Activated CD4-positive, alpha-beta T cell treated with anti-CD3 and anti-CD28 coated beads, Interleukin-2, amount 50 U/mL, for 48 hours (primary cell): Measurements from ENCODE around the gene EIF4E2.

Source experiments
- DNase-seq, 2 experiments: peaks; one replicate each; pipeline ENCODE4 v3.0.0-alpha.2; 2020

Gene EIF4E2

DNA sequence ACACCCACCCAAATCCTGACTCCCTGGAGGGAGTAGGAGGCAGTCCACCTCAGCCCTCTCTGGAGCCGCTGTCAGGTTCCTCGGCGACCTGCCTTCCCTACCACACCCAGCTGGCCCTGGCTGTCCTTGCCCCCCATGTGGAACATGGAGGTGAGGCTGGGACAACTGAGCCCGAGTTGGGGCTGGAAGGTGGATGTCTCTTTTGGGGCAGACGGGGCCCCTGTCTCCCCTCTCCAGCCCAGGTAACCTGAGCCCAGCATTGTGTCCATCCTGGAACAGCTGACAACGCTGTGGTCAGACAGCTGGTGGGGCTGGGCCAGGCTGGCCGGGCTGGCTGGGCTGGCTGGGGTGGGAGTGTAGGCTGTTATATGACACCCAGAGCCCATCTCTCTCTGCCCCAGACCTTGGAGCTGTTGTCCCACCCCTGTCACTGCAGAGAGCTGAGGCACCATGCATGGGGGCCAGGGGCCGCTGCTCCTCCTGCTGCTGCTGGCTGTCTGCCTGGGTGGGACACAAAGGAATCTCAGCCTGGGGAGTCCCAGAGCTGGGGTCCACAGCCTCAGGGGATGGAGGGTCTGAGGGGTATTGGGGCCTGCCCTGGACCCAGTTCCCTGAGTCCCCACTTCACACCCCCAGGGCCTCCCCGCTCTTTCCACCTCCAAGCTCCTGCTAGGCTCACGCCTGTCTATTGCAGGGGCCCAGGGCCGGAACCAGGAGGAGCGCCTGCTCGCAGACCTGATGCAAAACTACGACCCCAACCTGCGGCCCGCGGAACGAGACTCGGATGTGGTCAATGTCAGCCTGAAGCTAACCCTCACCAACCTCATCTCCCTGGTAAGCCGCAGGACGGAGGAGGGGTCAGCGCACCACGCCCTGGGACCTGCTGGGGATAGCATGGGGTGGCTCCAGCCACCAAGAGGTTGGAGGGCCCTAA is 10.9 kb upstream of the EIF4E2 start, which contains the start of gene CHRNG:
Gene CHRNG (plus strand): TSS at position 395 of the 934 bp plus-strand sequence. CDS start 56 bp downstream, at position 451.
- DNase-seq: no peak

DNA sequence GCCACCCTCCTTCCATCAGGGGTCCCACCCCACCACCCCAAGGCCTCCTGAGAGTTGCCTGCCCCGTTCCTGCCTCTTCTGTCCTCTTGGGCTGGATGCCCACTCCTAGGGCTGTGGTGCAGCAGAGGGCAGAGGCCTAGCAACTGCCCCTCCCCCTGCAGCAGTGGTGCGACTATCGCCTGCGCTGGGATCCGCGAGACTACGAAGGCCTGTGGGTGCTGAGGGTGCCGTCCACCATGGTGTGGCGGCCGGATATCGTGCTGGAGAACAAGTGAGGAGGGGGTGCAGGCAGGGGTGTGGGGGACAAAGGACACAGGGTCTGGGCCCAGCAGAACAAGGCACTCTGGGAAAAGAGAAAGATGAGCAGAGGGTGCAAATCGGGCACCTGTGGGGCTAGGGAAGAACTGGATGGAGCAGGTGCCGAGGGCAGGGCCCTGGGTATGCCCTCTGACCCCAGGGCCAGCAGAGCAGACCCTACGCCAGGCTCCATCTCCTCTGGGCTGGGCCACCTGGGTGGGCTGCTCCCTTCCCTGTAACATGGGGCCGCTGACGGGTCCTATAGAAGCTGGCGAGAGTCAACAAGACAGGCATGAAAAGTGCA is 9.9 kb upstream of the EIF4E2 start:
- no peak for DNase-seq

DNA sequence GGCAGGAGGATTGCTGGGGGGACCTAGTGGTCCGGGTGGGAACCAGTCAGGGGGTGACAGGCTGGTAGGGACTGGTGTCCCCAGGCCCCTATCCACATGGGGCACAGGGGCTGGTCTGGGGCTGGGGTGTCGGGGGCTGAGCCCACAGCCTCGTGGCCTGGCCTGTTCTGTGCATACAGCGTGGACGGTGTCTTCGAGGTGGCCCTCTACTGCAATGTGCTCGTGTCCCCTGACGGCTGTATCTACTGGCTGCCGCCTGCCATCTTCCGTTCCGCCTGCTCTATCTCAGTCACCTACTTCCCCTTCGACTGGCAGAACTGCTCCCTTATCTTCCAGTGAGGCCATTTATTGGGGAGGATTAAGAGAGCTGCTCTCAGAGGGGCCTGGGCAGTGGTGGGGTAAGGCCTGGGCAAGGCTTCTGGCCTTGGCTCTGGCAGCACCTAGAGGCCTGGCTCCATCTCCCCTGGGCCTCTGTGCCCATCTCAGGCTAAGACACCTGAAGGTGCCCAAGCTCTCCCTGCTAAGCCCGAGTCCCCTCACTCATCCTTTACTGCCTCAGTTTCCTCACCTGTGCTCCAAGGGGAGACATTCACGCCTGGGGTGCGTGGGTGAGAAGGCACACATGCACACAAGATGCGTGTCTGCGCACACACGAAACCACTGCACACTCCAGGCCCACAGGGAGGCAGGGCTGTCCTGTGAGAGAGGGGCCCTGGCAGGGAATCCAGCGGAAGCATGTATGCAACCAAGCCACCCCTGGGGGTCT is 9.1 kb upstream of the EIF4E2 start:
- DNase-seq: no peak

- no peak for DNase-seq
Observed at GRCh38 chr2:232541961-232542714, 8.4 kb upstream of the EIF4E2 start.

GRCh38 chr2:232542715-232543467 is 7.6 kb upstream of the EIF4E2 start:
- DNase-seq: no peak

DNA sequence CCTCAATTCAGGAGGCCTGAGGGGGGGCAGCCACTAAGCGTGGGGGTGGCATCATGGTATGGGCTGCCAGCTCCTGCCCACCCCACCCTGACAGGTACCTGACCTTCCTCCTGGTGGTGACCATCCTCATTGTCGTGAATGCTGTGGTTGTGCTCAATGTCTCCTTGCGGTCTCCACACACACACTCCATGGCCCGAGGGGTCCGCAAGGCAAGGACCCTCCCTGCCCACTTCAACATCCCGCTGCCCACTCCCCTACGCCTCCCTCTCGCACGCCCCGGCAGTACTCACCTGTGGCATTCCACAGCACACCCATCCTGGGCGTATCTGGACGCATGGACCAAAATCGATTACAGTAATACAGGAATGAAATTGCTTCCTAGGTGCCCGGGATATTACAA is 7.0 kb upstream of the EIF4E2 start:
- no peak for DNase-seq

- no peak for DNase-seq
Observed at GRCh38 chr2:232543928-232544631, 6.4 kb upstream of the EIF4E2 start.

GRCh38 chr2:232544674-232545073 is 5.8 kb upstream of the EIF4E2 start:
- DNase-seq: no peak

DNA sequence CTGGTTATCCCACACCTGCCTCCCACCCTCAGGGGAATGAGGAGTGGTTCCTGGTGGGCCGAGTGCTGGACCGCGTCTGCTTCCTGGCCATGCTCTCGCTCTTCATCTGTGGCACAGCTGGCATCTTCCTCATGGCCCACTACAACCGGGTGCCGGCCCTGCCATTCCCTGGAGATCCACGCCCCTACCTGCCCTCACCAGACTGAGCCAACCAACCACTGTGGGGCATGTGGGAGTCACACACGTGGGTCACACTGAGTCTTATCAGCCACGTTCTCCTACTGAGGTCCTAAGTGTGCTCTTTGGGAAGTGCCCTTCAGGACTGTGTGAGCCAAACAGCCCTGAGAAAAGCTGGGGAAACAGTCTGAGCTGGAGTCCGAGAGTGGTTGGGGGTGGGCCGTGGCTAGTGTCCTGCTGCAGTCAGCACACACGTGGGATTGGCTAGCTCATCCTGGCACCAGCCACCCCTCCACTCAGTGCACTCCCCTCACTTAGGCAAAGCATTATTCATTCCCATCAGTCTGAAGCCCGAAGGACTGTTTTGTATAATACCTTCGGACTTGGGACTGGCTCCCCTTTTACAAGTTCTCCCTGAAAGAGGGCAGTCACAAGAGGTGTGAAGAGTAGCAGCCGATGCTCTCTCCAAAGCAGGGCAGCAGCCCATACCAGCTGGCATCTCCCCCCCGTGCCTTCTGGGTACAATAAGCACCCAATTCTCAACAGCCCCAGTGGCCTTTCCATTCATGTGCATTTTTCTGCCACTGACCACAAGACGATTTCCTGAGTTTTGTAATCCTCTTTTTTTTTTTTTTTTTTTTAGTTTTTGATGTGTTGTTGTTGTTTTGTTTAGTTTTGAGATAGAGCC is 4.7 kb upstream of the EIF4E2 start:
- no peak for DNase-seq

DNA sequence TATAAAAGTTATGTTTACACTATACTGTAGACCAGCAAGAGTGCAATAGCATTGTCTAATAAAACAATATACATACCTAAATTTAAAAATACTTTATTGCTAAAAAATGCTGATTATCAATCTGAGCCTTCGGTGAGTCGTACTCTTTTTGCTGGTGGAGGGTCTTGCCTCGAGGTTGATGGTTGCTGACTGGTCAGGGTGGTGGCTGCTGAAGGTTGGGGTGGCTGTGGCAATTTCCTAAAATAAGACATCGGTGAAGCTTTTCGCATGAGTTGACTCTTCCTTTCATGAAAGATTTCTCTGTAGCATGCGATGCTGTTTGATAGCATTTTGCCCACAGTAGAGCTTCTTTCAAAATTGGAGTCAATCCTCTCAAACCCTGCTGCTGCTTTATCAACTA is 2.5 kb upstream of the EIF4E2 start:
- no peak for DNase-seq

GRCh38 chr2:232549655-232550353 is 685 bp upstream of the EIF4E2 start:
- no peak for DNase-seq

DNA sequence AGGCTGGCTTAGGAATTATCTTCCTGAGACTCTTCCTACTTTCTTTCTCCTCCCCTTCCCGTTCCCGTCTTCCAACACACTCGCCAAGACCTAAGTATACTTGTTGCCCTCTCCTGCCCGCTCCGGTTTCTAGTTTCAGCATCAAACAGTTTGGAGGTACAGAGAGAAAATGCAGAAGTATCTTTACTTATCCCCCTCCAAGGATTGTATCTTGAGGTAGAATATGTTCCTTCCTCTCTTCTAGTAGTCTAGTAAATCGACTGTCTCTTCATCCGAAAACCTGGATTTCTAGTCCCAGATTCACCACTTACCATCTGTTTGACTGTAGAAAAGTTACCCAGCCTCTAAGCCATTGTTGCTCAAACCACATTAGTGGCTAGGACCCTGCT is 755 bp downstream of the EIF4E2 start:
- DNase-seq: no peak

DNA sequence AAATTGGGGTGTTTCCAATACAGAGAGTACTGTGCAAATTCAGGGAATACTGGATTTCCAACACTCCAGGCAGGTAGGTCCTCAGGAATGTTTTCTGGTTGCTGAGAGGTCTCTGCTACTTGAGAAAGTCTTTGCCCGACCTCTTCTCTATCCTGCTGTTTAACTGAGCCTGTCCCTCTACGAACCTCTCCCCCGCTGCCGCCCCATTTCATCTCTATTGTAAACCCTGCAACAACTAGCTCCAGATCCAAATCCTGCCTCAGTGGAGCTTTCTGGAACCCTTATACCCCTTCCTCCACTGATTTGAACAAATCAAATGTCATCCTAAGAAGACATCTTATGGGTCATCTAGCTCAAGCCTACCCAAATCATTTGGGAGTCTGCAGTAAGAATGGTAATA is 1.3 kb downstream of the EIF4E2 start:
- no peak for DNase-seq

- no peak for DNase-seq
Observed at GRCh38 chr2:232556426-232556825, 5.9 kb downstream of the EIF4E2 start.

DNA sequence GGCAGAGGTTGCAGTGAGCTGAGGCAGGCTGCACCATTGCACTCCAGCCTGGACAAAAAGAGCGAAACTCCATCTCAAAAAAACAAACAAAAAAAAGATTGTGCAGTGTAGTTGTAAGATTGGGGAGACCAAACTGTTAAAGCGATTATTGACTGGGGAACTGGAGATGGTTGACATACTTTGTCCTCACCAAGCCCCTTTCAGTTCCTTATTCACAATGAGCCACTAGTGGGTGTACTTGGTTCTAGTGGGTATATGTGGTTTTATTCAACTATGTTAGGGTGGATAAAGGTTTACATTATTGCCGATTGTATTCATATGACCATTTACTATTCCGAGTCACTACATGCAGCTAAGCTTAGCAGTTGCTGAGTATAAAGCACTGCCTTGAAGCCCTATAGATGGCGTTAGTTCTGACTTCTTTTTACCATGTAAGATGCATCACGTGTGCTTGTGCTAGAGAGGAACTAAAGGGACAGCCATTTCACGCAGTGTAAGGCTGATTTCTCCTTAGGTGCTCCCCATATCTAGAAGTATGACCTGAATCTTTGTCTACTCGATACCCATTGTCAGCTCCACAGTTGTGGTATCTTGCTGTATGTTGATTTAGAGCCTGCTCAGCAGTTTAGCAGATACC is 12.1 kb downstream of the EIF4E2 start:
- DNase-seq: no peak

DNA sequence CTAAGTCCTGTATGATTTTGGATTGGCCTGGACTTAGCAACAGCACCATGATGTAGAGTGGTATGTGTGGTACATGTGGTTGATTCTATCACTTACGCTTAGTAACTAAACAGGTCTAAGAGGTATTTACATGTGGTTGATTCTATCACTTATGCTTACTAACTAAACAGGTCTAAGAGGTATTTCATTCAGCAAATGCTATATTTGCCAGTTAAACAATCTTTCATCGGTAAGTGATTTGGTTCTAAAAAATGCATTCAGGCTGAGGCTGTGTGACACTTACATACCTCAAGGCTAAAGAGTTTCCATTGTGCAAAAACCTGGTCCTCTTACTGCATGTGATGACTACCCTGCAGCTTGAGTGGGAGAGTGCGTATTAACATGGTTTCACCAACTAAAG is 13.1 kb downstream of the EIF4E2 start:
- DNase-seq: no peak

DNA sequence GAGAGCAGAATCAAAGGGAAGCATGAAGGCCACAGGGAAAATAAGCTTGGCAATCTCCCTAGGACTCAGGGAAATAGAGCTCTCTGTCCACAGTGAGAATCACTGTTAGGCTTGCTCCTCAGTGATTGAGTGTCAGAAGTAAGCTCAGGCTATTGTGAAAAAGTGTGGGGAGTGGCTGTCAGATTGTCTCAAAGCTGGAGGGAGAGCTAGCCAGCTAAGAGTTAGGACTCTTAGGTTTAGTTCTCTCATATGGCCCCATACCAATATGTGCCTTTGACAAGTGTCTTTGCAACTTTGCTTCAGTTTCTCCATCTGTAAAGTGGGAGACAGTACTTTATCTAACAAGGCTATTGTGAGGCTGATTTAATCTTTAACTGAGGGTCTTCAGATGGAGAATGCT is 17.2 kb downstream of the EIF4E2 start:
- no peak for DNase-seq

GRCh38 chr2:232568161-232568560 is 17.7 kb downstream of the EIF4E2 start:
- no peak for DNase-seq

- no peak for DNase-seq
Observed at GRCh38 chr2:232569541-232569940, 19.1 kb downstream of the EIF4E2 start.
